HG02885 (cell line): ENCODE results near the gene MRPL27.

Experiments used
- ATAC-seq: cut with Tn5 transposase; IDR thresholded peaks from one replicate; pipeline ENCODE4 v1.9.1; 2021; ENCODE audit warnings: mild to moderate bottlenecking; ENCODE audit not compliant: unreplicated experiment, poor library complexity

Gene MRPL27

DNA sequence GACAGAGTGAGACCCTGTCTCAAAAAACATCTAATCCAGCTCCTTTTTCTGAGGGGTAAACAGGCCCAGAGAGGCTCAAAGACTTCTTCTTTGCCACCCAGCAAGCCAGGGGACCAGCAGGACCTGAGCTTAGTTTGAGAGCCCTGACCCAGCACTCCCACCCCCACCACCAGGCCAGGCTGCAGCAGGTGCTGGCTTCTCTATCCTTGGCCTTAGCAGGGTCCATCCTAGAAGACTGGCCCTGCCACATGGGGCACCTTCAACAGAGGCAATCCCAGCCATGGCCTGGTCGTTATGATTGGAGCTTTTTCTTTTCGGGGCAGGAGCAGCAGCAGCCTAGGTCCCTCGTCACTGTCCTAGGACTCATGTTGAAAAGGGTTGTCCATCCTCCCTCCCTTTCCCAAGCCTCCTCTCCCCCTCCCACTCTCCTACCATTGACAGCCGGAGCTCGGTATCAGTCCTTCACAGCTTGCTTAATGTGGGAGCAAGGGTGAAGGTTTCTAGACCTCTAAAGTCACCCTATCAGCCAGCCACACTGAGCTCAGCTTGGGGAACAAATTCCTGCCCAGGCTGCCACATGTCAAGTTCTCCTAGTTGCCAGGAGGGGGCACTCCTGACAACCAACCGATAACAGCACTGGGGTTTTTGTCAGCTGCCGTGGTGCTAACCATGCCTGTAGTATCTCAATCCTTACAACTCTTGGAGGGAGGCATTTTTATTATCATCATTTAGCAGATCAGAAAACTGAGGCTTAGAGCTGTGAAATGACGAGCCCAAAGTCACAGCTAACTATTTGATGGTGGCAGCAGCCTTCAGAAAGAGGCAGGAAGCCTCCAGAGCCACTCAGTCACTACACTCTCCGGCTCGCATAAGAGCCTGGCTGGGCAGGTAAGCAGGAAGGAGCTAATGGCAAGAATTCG, 11.2 kb downstream of the MRPL27 start:
- ATAC-seq, result no peak

DNA sequence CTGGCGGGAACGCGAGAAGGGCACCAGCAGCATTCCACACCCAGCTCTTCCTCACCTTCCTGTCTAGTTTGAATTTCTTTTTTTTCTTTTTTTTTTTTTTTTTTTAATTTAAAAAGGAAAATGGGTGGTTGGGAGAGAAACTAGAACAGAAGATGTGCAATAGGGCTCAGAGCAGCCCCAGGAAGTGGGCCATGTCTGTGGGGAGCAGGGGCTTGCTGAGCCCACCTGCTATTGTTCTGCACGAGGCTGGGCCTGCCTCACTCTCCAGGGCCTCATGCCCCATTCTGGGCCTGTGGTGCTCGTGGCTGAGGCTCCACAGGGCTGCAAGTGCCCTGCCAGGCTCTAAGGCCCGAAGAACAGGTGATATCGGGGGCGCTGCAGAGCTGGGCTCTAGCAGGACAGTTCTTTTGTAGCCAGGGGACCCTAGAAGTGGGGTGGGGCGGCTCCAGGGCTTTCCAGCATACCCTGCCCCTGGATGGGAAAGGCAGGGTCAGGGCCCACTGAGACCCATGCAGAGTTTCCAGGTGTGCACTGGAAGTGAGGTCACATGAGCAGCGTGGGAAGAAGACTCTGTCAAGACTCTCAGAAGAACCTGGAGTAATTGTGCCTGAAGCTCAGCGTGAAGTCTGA, 12.4 kb downstream of the MRPL27 start:
- ATAC-seq, result no peak

DNA sequence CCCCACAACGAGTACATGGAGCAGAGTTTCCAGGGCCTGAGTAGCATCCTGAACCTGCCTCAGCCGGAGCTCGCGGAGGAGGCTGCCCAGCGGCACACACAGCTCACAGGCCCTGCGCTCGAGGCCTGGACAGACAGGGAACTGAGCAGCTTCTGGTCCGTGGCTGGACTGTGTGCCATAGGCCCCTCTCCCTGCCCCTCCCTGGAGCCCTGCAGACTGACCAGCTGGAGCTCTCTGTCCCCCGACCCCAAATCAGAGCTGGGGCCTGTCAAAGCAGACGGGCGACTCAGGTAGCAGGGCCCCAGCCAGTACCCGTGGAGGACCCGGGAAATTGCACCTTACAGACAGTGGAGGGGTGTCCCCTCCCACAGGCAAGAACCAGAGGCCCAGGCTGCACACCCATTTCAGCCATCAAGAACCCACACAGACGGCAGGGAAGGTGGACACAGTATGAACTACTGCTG, 13.0 kb downstream of the MRPL27 start:
- ATAC-seq, result no peak

DNA sequence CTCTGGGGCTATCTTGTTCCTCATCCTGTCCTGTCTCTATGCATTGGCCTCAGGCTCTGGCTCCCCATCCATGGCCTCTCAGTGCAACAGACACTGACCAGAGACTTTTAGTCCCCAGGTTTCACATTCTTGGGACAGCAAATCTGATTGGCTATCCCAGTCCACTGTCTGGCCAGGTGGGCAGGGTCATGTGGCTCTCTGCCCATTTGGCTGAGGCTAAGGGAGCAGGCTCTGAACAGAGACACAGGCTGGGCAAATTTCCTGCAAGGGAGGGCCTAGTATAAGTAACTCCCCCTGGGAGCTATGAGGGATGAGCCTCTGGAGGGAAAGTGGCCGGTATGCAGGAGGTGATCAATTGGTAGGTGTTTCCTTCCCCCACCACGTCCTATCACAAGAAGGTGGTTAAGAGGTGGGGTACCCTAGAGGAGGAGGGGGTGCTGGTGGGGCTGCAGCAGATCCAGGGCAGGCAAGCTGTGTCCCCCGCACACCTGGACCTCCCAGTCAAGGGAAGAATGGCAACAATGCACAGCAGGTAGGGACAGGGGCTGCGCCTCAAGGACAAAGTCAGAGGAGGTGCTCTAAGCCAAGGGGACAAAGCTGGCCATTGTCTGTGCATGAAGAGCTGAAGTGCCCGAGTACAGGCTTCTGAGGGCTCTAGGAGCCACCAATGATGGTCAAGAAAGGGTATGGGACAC, 13.8 kb downstream of the MRPL27 start:
- no peak for ATAC-seq

DNA sequence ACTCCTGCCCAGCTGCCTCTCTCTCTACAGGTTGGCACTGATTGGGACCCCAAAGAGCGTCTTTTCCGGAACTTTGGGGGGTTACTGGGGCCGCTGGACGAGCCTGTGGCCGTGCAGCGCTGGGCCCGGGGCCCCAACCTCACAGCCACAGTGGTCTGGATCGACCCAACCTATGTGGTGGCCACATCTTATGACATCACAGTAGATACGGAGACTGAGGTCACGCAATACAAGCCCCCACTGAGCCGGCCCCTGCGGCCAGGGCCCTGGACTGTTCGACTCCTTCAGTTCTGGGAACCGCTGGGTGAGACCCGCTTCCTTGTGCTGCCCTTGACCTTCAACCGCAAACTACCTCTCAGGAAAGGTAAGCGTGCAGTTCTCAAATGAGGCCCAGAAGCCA, 14.8 kb downstream of the MRPL27 start:
- ATAC-seq, result no peak

DNA sequence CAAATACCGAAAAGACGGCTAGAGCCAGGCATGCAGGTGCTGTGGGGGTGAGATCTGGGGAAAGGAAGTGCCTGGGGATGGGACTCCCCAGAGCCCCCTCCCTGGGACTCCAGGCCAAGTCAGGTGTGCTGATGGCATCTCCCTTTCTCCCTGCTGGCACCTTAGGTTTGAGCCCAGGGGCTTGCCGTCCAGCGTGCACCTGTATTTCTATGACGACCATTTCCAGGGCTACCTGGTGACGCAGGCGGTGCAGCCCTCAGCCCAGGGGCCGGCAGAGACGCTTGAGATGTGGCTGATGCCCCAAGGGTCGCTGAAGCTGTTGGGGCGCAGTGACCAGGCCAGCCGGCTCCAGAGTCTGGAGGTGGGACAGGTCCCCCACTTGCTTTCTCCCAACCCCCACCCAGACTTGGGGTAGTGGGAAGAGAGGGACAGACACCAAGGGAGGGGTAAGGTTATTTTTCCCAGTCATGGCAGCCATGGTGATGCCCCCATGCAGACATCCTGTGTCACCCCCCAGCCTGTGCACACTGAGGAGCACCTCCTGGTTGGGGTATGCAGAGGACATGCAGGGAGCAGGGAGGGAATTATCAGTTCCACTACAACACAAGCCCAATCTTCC, 16.0 kb downstream of the MRPL27 start:
- no peak for ATAC-seq

DNA sequence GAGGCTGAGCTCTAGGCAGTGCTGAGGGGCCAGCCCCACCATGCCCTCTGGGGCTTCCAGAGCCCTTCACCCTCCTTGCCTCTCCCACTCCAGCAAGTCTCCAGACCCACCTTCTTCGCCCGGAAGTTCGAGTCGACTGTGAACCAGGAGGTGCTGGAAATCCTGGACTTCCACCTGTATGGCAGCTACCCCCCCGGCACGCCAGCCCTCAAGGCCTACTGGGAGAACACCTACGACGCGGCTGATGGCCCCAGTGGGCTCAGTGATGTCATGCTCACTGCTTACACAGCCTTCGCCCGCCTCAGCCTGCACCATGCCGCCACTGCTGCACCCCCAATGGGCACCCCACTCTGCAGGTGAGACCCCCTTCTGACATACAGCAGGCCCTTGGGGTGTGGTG, 16.6 kb downstream of the MRPL27 start:
- no peak for ATAC-seq

DNA sequence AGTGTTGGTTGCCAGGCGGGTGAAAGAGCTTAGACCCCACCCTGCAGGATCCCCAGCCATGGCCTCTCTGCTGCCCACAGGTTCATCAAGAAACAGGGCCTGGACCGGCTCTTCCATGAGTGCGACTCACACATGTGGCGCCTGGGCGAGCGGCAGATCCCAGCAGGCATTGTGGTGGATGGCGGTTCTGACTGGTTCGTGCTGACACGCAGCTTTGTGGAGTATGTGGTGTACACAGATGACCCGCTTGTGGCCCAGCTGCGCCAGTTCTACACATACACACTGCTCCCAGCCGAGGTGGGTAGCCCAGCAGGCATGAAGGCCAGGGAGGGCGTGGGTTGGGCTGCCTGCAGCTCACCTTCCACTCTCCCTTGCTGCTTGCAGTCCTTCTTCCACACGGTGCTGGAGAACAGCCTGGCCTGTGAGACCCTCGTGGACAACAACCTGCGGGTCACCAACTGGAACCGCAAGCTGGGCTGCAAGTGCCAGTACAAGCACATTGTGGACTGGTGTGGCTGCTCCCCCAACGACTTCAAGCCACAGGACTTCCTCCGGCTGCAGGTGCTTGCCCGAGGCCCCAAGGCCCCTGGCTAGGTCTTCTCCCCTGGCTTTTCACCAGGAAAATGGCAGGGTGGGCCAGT, 17.2 kb downstream of the MRPL27 start:
- ATAC-seq, result no peak

DNA sequence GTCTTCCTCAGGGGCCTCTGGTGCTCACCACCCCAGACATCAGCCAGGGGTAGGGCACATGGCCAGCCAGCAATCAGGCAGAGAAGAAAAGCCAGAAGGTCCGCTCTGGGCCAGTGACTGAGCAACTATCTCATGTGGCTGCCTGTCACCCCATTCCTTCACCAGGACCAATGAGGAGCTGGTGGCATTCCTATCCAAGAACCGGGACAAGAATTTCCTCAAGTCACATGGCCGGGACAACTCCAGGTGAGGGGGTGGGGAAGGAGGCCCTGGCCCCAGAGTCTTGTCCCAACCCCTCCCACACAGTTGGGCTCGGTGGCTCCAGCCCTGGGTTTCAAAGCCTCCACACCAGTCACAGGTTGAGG, 17.7 kb downstream of the MRPL27 start:
- ATAC-seq, result no peak

DNA sequence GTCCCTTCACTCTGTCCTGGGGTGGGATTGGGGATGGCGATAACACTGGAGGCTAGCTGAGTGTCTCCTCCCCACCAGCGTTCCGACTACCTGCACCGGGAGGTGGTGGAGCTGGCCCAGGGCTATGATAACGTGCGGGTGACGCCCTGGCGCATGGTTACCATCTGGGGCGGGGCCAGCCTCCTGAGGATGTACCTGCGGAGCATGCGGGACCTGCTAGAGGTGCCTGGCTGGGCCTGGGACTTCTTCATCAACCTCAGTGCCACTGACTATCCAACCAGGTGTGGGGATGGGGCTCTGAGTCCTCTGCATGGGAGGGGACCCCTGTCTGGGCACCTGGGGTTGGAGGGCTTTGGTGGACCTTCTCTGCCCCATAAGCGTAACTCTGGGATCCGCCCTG, 18.2 kb downstream of the MRPL27 start:
- no peak for ATAC-seq

DNA sequence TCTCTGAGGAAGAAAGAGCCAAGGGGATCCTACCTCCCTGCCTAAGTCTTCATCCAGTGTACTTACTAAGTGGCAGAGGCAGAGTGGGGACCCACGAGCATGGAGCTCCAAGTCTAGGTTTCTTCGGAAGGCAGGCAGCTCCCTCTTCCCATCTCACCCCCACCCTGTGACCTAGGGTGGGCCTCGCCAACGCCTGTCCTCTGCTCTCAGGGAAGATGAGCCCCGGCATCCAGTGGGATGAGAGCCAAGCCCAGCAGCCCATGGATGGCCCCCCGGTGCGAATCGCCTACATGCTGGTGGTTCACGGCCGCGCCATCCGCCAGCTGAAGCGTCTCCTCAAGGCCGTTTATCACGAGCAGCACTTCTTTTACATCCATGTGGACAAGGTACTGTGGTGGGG, 18.8 kb downstream of the MRPL27 start:
- no peak for ATAC-seq

DNA sequence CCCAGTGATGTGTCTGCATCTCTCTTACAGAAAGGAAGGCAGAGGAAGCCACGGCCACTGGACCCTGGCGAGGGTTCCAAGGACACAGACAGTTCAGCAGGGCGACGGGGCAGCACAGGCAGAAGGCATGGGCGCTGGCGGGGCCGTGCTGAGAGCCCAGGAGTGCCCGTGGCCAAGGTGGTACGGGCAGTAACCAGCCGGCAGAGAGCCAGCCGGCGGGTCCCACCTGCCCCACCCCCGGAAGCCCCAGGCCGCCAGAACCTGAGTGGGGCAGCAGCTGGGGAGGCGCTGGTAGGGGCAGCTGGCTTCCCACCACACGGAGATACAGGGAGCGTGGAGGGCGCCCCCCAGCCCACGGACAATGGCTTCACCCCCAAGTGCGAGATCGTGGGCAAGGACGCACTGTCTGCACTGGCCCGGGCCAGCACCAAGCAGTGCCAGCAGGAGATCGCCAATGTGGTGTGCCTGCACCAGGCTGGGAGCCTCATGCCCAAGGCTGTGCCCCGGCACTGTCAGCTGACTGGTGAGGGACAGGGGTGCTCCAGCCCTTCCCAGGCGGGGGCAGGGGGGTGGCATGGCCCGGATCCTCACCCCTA, 19.3 kb downstream of the MRPL27 start:
- ATAC-seq, result no peak

DNA sequence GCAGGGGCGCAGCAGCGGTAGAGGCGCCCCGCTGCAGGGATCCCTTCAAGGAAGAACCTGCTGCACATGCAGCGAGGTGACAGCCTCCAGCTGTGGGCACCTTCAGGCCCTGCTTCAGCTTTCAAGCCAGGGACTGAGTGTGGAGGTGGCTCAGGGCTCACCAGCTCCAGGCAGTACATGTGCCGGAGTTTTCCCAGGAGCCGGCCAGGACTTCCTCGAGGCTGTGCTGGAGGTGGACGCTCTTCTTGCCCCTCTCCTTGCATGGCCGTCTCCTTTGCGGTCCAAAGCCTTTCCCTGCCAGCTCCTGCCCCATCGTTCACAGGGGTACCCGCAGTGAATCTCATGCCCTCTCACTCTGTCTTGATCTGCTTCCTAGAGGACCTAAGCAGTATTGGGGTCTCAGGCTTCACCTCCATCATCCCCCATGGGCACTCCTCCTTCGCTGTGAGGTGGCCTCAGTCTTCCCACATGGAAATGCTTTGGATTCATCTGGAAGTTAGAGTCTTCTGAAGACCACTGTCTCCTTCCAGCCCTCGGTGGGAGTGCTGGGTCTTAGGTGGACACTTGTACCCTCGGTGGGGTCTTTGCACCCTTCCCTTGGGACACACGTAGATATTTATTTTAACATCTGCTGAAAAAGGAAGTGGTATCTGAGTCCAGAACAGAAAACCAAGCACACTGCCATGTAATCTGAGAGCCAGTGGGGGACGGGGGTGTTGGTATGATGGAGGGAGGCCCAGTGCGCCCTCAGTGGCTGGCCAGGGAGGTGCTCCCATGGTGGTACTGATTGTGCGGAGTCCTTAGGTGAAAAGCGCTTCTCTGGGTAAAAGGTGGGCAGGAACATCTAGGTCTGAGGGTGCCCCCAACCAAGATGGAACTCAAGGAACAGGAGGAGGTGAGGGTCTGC, 20.0 kb downstream of the MRPL27 start:
- no peak for ATAC-seq

DNA sequence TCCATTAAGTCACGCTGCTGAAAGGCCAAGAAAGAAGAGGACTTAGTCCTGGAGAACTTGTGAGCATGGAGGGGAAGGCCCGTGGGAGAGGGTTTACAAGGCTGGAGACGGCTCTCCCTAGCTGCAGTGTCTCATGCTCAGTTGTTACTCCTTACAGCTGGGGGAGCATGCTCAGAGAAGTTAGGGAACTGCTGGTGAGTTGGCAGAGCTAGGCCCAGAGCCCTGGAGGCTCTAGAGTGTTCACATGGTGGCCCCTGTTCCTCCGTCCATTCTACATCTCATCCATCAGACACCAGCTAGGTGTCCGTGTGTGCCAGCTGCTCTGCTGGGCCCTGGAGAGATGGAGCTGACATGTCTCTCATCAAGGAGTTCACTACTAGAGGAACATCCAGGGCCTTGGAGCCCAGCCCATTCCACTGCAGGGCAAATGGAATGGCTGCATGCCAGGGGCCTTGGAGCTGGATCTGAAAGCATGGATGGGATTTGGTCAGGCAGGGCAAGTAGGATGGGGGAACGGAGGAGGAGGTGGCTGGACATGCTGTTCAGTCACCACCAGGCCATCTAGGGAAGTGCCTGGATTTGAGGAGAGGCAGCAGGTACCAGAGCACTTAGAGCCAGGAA, 20.8 kb downstream of the MRPL27 start:
- no peak for ATAC-seq

DNA sequence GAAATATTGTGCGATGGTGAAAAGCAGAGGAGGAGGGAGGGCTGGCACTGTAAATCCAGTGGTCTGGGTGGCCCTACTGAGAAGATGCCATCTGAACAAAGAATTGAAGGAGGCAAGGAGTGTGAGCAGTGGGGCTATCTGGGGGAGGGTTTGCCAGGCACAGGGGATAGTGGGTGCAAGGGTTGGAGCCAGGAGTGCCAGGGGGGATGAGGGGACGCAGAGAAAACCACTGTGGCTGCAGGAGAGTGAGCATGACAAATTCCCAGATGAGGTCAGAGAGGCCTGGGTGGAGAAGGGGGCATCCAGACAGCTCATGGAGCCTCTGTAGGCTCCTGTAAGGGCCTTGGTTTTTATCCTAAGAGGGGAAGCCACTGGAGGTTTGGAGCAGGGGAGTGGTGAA, 22.3 kb downstream of the MRPL27 start:
- ATAC-seq, result no peak

DNA sequence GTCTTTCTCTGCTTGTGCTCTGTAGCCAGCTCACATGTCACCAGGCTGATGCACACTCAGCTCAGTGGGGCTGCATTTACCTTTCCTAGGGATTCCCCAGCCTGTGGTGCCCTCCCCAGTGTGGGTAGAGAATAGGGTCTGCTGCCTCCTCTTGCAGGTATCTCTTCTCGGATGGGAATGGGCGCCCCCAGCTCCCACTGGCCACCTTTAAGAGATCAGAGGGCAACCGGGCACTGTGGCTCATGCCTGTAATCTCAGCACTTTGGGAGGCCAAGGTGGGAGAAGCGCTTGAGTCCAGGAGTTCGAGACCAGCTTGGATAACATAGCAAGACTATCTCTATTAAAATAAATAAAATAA, 23.8 kb downstream of the MRPL27 start:
- no peak for ATAC-seq

DNA sequence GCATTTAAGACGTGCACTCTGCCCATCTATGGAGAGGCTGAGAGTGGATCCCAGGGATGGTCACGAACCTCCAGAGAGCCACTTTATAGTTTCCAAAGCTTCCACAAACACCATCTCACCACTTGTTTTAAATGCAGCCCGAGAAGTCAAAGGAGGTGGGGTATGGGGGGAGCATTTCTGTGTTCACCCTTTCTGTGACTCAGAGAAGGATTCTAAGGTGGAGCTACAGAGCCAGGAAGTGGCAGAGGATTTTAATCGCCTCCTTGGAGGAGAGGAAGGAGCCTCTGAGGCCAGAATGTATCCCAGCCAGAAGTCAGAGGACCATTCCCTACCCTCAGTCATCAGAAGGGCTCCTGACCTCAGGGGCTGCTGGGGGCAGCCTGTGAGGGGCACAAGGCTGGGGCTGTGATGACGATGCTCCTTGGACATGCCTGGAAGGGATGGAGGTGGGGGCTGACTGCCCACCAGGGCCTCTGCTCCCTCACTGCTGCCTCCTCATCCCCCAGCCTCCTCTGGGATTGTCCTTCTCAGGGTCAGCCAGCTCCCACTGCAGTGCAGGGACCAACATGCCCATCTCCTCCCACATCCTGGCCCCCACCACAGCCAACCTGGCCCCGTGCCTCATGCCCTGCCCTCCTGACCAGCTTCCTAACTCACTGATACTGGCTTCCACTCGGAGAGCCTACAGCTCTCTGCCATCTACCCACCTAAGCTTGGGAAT, 24.3 kb downstream of the MRPL27 start:
- ATAC-seq, result no peak

DNA sequence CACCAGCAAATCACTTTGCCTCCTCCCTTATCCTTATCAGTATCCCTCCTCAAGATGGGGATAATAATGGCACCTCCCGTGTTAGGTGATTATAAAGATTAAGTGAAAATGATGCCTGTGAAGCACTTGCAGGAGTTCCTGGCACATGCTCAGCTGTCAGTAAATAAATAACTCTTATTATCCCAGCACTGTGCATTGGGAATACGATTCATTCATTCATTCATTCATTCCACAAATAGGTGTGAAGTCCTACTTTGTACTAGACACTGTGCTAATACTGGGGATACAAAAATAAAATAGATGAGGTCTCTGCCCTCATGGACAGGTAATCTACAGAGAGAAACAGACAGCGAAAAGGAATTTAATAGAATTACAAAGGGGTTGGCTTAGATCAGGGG, 25.1 kb downstream of the MRPL27 start:
- no peak for ATAC-seq
